Tibial nerve (tissue), 4 donors: ENCODE data around the gene COX11.

Experiments
- EP300 ChIP-seq, 2 donors: sonication (generic); formaldehyde crosslinking; IDR thresholded peaks; one replicate each; pipeline ENCODE4 v1.6.1; 2017; ENCODE audit warnings: antibody characterized with exemption in 2 of 2, mild to moderate bottlenecking in 1 of 2
- POLR2A ChIP-seq, 2 donors: fragments of 450-650 bp; IDR thresholded peaks; one replicate each; pipeline ENCODE4 v1.6.1; 2017; ENCODE audit warnings: antibody characterized with exemption in 2 of 2, mild to moderate bottlenecking in 2 of 2, moderate library complexity in 2 of 2
- TF ChIP-seq, protein P1 (sequence below), 5 experiments: fragments of 200-600 bp in 3 of 5; fragments of 450-650 bp in 2 of 5; sonication (generic) in 3 of 5; IDR thresholded peaks; one replicate each; pipeline ENCODE4 v1.5.1; 2016 to 2019; ENCODE audit warnings: antibody characterized with exemption in 5 of 5, mild to moderate bottlenecking in 3 of 5, moderate library complexity in 2 of 5

DNA sequence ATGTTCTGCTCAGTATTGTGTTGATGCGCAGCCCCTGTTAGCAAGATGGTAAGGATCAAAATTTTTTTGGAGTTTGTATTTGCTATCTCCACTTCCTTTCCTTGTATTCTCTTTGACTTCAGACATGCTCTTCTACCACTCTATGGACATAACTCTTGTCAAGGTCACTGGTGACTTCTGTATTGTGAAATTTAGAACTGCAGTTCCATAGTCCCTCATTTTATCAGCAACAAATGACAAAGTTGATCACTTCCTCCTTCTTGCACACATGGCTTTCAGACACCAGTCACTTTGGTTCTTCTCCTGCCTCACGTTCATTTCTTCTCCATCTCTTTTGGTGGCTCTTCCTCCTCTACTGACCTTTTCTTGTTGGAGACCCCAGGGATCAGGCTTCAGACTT lies 21.1 kb downstream of the COX11 start:
- no peak for TF ChIP-seq POLR2A (IDR thresholded peaks at IDR 0.05)
- TF ChIP-seq, protein P1, sequence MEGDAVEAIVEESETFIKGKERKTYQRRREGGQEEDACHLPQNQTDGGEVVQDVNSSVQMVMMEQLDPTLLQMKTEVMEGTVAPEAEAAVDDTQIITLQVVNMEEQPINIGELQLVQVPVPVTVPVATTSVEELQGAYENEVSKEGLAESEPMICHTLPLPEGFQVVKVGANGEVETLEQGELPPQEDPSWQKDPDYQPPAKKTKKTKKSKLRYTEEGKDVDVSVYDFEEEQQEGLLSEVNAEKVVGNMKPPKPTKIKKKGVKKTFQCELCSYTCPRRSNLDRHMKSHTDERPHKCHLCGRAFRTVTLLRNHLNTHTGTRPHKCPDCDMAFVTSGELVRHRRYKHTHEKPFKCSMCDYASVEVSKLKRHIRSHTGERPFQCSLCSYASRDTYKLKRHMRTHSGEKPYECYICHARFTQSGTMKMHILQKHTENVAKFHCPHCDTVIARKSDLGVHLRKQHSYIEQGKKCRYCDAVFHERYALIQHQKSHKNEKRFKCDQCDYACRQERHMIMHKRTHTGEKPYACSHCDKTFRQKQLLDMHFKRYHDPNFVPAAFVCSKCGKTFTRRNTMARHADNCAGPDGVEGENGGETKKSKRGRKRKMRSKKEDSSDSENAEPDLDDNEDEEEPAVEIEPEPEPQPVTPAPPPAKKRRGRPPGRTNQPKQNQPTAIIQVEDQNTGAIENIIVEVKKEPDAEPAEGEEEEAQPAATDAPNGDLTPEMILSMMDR (IDR thresholded peaks at IDR 0.05): no peak
- no peak for TF ChIP-seq EP300 (IDR thresholded peaks at IDR 0.05)
